ENCODE data around the gene PCED1B.
"Not testable (repeated sequence)": the region's sequence is repeated elsewhere in the genome, so short reads cannot be mapped to it uniquely, and the experiment has no call there.

Gene PCED1B

GRCh38 chr12:47079468-47079980 lies at the start of gene PCED1B, which contains the start of gene AMIGO2:
PCED1B (plus strand) TSS chr12:47079621; CDS start chr12:47235064, 155,443 bp downstream.
AMIGO2 (minus strand) TSS chr12:47079959; CDS start chr12:47079002, 957 bp downstream.
- peak; percentile 23 for DNase-seq (ENCODE audit: low read depth)

GRCh38 chr12:47029903-47030302 lies 49.5 kb upstream of the PCED1B start:
- no peak for DNase-seq (ENCODE audit: low read depth)

GRCh38 chr12:47032644-47033043 lies 46.8 kb upstream of the PCED1B start:
- no peak for DNase-seq (ENCODE audit: low read depth)

GRCh38 chr12:47033081-47033480 lies 46.3 kb upstream of the PCED1B start:
- no peak for DNase-seq (ENCODE audit: low read depth)

GRCh38 chr12:47033789-47034555 lies 45.4 kb upstream of the PCED1B start:
- no peak for DNase-seq (ENCODE audit: low read depth)

GRCh38 chr12:47034661-47035060 lies 44.8 kb upstream of the PCED1B start:
- DNase-seq (ENCODE audit: low read depth): no peak

- DNase-seq (ENCODE audit: low read depth): no peak
These were observed 43.9 kb upstream of the PCED1B start for GRCh38 chr12:47035484-47035883.

- DNase-seq (ENCODE audit: low read depth): no peak
These were observed 41.1 kb upstream of the PCED1B start for GRCh38 chr12:47038270-47038748.

- no peak for DNase-seq (ENCODE audit: low read depth)
These were observed 40.3 kb upstream of the PCED1B start for GRCh38 chr12:47039079-47039478.

- no peak for DNase-seq (ENCODE audit: low read depth)
These were observed 39.7 kb upstream of the PCED1B start for GRCh38 chr12:47039756-47040155.

GRCh38 chr12:47041327-47041726 lies 38.1 kb upstream of the PCED1B start:
- no peak for DNase-seq (ENCODE audit: low read depth)

GRCh38 chr12:47048541-47048940 lies 30.9 kb upstream of the PCED1B start:
- no peak for DNase-seq (ENCODE audit: low read depth)

- DNase-seq (ENCODE audit: low read depth): not testable (repeated sequence)
These were observed 28.1 kb upstream of the PCED1B start for GRCh38 chr12:47051291-47051690.

GRCh38 chr12:47052274-47052673 lies 27.1 kb upstream of the PCED1B start:
- DNase-seq (ENCODE audit: low read depth): no peak

- no peak for DNase-seq (ENCODE audit: low read depth)
These were observed 25.5 kb upstream of the PCED1B start for GRCh38 chr12:47053961-47054360.

GRCh38 chr12:47054659-47055058 lies 24.8 kb upstream of the PCED1B start:
- no peak for DNase-seq (ENCODE audit: low read depth)

- not testable (repeated sequence) for DNase-seq (ENCODE audit: low read depth)
These were observed 23.6 kb upstream of the PCED1B start for GRCh38 chr12:47055856-47056255.

GRCh38 chr12:47056944-47057343 lies 22.5 kb upstream of the PCED1B start:
- not testable (repeated sequence) for DNase-seq (ENCODE audit: low read depth)

- DNase-seq (ENCODE audit: low read depth): not testable (repeated sequence)
These were observed 20.8 kb upstream of the PCED1B start for GRCh38 chr12:47058640-47059039.

GRCh38 chr12:47065546-47065945 lies 13.9 kb upstream of the PCED1B start:
- no peak for DNase-seq (ENCODE audit: low read depth)

- no peak for DNase-seq (ENCODE audit: low read depth)
These were observed 13.0 kb upstream of the PCED1B start for GRCh38 chr12:47066278-47067025.

GRCh38 chr12:47067176-47067575 lies 12.2 kb upstream of the PCED1B start:
- no peak for DNase-seq (ENCODE audit: low read depth)

All from stimulated activated CD8-positive, alpha-beta memory T cell treated with anti-CD3 and anti-CD28 coated beads, Interleukin-7, amount 100 ng/mL, for 24 hours (primary cell).